HEK293T (cell line): ENCODE data around the gene ART3.
A peak's percentile ranks its signal among the peaks of the same experiment; 100 is the strongest.

Experiments used
- CTCF ChIA-PET: fragments of 350-600 bp; formaldehyde crosslinking; extraction: SDS; loops from one replicate; lab custom pipeline; 2021; ENCODE audit warnings: antibody characterized with exemption, inconsistent platforms; lab: Yijun Ruan, JAX
- POLR2A ChIA-PET: fragments of 350-600 bp; formaldehyde crosslinking; extraction: SDS; loops from one replicate; lab custom pipeline; 2020; ENCODE audit warnings: antibody characterized with exemption, inconsistent platforms; lab: Yijun Ruan, JAX
- DNase-seq: peaks from one replicate; pipeline ENCODE4 v3.0.0; 2012; ENCODE audit warnings: mixed read lengths; ENCODE audit errors: extremely low spot score
- ARNT ChIP-seq: fragments of 450-650 bp; IDR thresholded peaks from 2 replicates; pipeline ENCODE4 v1.6.1; 2017; ENCODE audit warnings: mild to moderate bottlenecking
- BHLHE40 ChIP-seq: fragments of 450-650 bp; IDR thresholded peaks from 2 replicates; pipeline ENCODE4 v1.6.1; 2016; ENCODE audit warnings: mild to moderate bottlenecking, moderate library complexity, borderline replicate concordance
- CTBP1 ChIP-seq: fragments of 450-650 bp; IDR thresholded peaks from 2 replicates; pipeline ENCODE4 v1.6.1; 2016; ENCODE audit warnings: borderline replicate concordance
- ELF4 ChIP-seq: fragments of 450-650 bp; IDR thresholded peaks from 2 replicates; pipeline ENCODE4 v1.6.1; 2017; ENCODE audit warnings: antibody characterized with exemption
- FOXA1 ChIP-seq: fragments of 450-650 bp; IDR thresholded peaks from 2 replicates; pipeline ENCODE4 v1.6.1; 2016; ENCODE audit warnings: mild to moderate bottlenecking
- FOXK2 ChIP-seq: fragments of 450-650 bp; IDR thresholded peaks from 2 replicates; pipeline ENCODE4 v1.6.1; 2016; ENCODE audit warnings: mild to moderate bottlenecking
- FOXM1 ChIP-seq: fragments of 450-650 bp; IDR thresholded peaks from 2 replicates; pipeline ENCODE4 v1.6.1; 2017; ENCODE audit warnings: mild to moderate bottlenecking, borderline replicate concordance
- HDGF ChIP-seq: fragments of 450-650 bp; IDR thresholded peaks from 2 replicates; pipeline ENCODE4 v1.6.1; 2017; ENCODE audit warnings: antibody characterized with exemption, borderline replicate concordance
- L3MBTL2 ChIP-seq: fragments of 450-650 bp; conservative IDR thresholded peaks from 2 replicates; pipeline ENCODE4 v1.6.1; 2016; ENCODE audit warnings: mild to moderate bottlenecking
- LEF1 ChIP-seq: fragments of 450-650 bp; IDR thresholded peaks from 2 replicates; pipeline ENCODE4 v1.6.1; 2017; ENCODE audit warnings: mild to moderate bottlenecking, borderline replicate concordance
- NFRKB ChIP-seq: fragments of 450-650 bp; IDR thresholded peaks from 2 replicates; pipeline ENCODE4 v1.6.1; 2016; ENCODE audit warnings: mild to moderate bottlenecking, moderate library complexity
- PKNOX1 ChIP-seq: fragments of 450-650 bp; IDR thresholded peaks from 2 replicates; pipeline ENCODE4 v1.6.1; 2016
- SP1 ChIP-seq: fragments of 450-650 bp; IDR thresholded peaks from 2 replicates; pipeline ENCODE4 v1.6.1; 2017
- SUZ12 ChIP-seq: fragments of 450-650 bp; IDR thresholded peaks from 2 replicates; pipeline ENCODE4 v1.6.1; 2016; ENCODE audit warnings: mild to moderate bottlenecking
- TARDBP ChIP-seq: fragments of 450-650 bp; IDR thresholded peaks from 2 replicates; pipeline ENCODE4 v1.6.1; 2016
- ZNF384 ChIP-seq: fragments of 450-650 bp; IDR thresholded peaks from 2 replicates; pipeline ENCODE4 v1.6.1; 2016

ART3 gene

GRCh38 chr4:76144546-76144945 is 70.0 kb downstream of the ART3 start:
- POLR2A ChIA-PET: no interaction called here
- no peak for TF ChIP-seq HDGF
- TF ChIP-seq CTBP1: no peak
- TF ChIP-seq SP1: no peak
- TF ChIP-seq L3MBTL2: no peak
- no peak for TF ChIP-seq ZNF384
- no peak for DNase-seq
- CTCF ChIA-PET: no interaction called here

- POLR2A ChIA-PET: interaction anchor here (0.6 to 1.4 kb wide), 15 partner anchors 15 to 438 kb away, joined by 3 to 5 read pairs (median 3); partner anchors contain the start of gene SDAD1
- peak; percentile 90 for DNase-seq
- CTCF ChIA-PET: no interaction called here
- no peak for TF ChIP-seq SP1
Observed at GRCh38 chr4:76147454-76148141, 73.1 kb downstream of the ART3 start.

- TF ChIP-seq ELF4 (peak; percentile 75), CTBP1 (peak; percentile 85), FOXM1 (peak; percentile 59; the same call in 1 of the 2 replicates), LEF1 (no peak), NFRKB (no peak), L3MBTL2 (peak; percentile 92), HDGF (no peak), FOXA1 (no peak), SUZ12 (no peak)
- ChIA-PET POLR2A (interaction anchor here (0.6 to 1.4 kb wide), 19 partner anchors 11 to 437 kb away, joined by 3 to 5 read pairs (median 3); partner anchors contain the start of gene SDAD1), CTCF (no interaction called here)
- peak; percentile 89 for DNase-seq
Observed at GRCh38 chr4:76148142-76148865, 73.8 kb downstream of the ART3 start, which contains the start of gene NUP54. NUP54 (minus strand) TSS chr4:76148397; CDS start chr4:76148374, 23 bp downstream.

- TF ChIP-seq FOXK2 (no peak), SP1 (no peak), ARNT (no peak), CTBP1 (no peak), SUZ12 (no peak), LEF1 (no peak), HDGF (no peak)
- CTCF ChIA-PET: no interaction called here
- POLR2A ChIA-PET: no interaction called here
- DNase-seq: no peak
Observed at GRCh38 chr4:76153356-76153755, 78.8 kb downstream of the ART3 start.

- ChIA-PET CTCF (interaction anchor here (1.5 kb wide), 1 partner anchor 222 kb away, joined by 3 read pairs; no protein-coding TSS in a partner anchor), POLR2A (no interaction called here)
- TF ChIP-seq FOXM1: no peak
- no peak for TF ChIP-seq SUZ12
- TF ChIP-seq NFRKB: no peak
- TF ChIP-seq BHLHE40: no peak
- TF ChIP-seq LEF1: no peak
- TF ChIP-seq PKNOX1: no peak
- TF ChIP-seq FOXK2: no peak
- no peak for DNase-seq
Observed at GRCh38 chr4:76155979-76156378, 81.5 kb downstream of the ART3 start.

- CTCF ChIA-PET: interaction anchor here (1.5 kb wide), 1 partner anchor 222 kb away, joined by 3 read pairs; no protein-coding TSS in a partner anchor
- DNase-seq: no peak
- TF ChIP-seq ARNT (no peak), SUZ12 (no peak), FOXM1 (no peak), FOXK2 (no peak), ZNF384 (no peak), ELF4 (no peak), SP1 (no peak), LEF1 (no peak), BHLHE40 (no peak), NFRKB (no peak), PKNOX1 (no peak), HDGF (no peak), CTBP1 (no peak), L3MBTL2 (no peak)
- POLR2A ChIA-PET: no interaction called here
Observed at GRCh38 chr4:76156635-76157034, 82.1 kb downstream of the ART3 start.

- DNase-seq: no peak
- ChIA-PET CTCF (no interaction called here), POLR2A (no interaction called here)
Observed at GRCh38 chr4:76160355-76160754, 85.8 kb downstream of the ART3 start.

More at GRCh38 chr4:76160355-76160754, 85.8 kb downstream of the ART3 start:
- TF ChIP-seq FOXK2 (no peak), FOXA1 (no peak), FOXM1 (no peak), NFRKB (no peak), CTBP1 (no peak), BHLHE40 (no peak), ARNT (no peak), TARDBP (no peak), SP1 (no peak), ELF4 (no peak)
